Fibroblast of skin of abdomen (primary cell): ENCODE data around the gene FBXO46. TPM values are rescaled to one million over a fixed set of nuclear protein-coding genes. Genes with fewer than 3 reads are reported as not detected.

Source experiments
- DNase-seq: peaks from one replicate; pipeline ENCODE4 v3.0.0-alpha.2; 2013
- polyA plus RNA-seq, 2 experiments: library from polyadenylated mRNA; unstranded; fragments of 120-200 nt; gene quantifications; one replicate each; pipeline ENCODE4 v1.2.1, GENCODE V29; 2013; ENCODE audit not compliant: insufficient read length in 2 of 2

The FBXO46 gene
- polyA plus RNA-seq (2013, experiment 1 of 2; ENCODE audit: insufficient read length), result 10.8 TPM
- 12.2 TPM for polyA plus RNA-seq (2013, experiment 2 of 2; ENCODE audit: insufficient read length)

- peak; percentile 99 for DNase-seq
Measured at GRCh38 chr19:45730368-45731288, at the start of gene FBXO46. TSS of gene FBXO46 (minus strand) at chr19:45730896. CDS start at chr19:45713495, 17,401 bp downstream.

GRCh38 chr19:45780146-45780447 lies 49.4 kb upstream of the FBXO46 start:
- no peak for DNase-seq

GRCh38 chr19:45779231-45780145 lies 48.8 kb upstream of the FBXO46 start:
- peak; percentile 48 for DNase-seq

GRCh38 chr19:45778010-45778661 lies 47.4 kb upstream of the FBXO46 start:
- no peak for DNase-seq

- DNase-seq, result no peak
Measured at GRCh38 chr19:45777395-45777961, 46.8 kb upstream of the FBXO46 start.

- DNase-seq, result no peak
Measured at GRCh38 chr19:45774765-45775164, 44.1 kb upstream of the FBXO46 start.

GRCh38 chr19:45773384-45773783 lies 42.7 kb upstream of the FBXO46 start:
- no peak for DNase-seq

- no peak for DNase-seq
Measured at GRCh38 chr19:45772912-45773311, 42.2 kb upstream of the FBXO46 start.

GRCh38 chr19:45772130-45772840 lies 41.6 kb upstream of the FBXO46 start:
- no peak for DNase-seq

- no peak for DNase-seq
Measured at GRCh38 chr19:45771311-45771933, 40.7 kb upstream of the FBXO46 start.

GRCh38 chr19:45770192-45771101 lies 39.8 kb upstream of the FBXO46 start:
- DNase-seq, result peak; percentile 98

- DNase-seq, result no peak
Measured at GRCh38 chr19:45769821-45770191, 39.1 kb upstream of the FBXO46 start.

GRCh38 chr19:45768984-45769782 lies 38.5 kb upstream of the FBXO46 start, which contains the start of gene SIX5:
TSS of gene SIX5 (minus strand) at chr19:45769252. CDS start at chr19:45768844, 408 bp downstream.
- DNase-seq, result peak; percentile 99

GRCh38 chr19:45768655-45768983 lies 37.9 kb upstream of the FBXO46 start:
- peak; percentile 51 for DNase-seq

- peak; percentile 57 for DNase-seq
Measured at GRCh38 chr19:45767881-45768654, 37.4 kb upstream of the FBXO46 start.

- peak; percentile 83 for DNase-seq
Measured at GRCh38 chr19:45767410-45767880, 36.7 kb upstream of the FBXO46 start.

GRCh38 chr19:45766869-45767346 lies 36.2 kb upstream of the FBXO46 start:
- DNase-seq, result peak; percentile 20

- no peak for DNase-seq
Measured at GRCh38 chr19:45766296-45766868, 35.7 kb upstream of the FBXO46 start.
